Gastroesophageal sphincter (tissue), 3 donors: Measurements from ENCODE around the gene LRP1B.

Source experiments
- CTCF ChIP-seq, 4 experiments: fragments of 200-600 bp in 2 of 4; fragments of 450-650 bp in 2 of 4; sonication (generic) in 1 of 4; IDR thresholded peaks; one replicate each; pipeline ENCODE4 v1.5.1; 2017 to 2019; ENCODE audit warnings: antibody characterized with exemption in 4 of 4, mild to moderate bottlenecking in 2 of 4, moderate library complexity in 2 of 4
- POLR2AphosphoS5 ChIP-seq: sonication (generic); formaldehyde crosslinking; IDR thresholded peaks from one replicate; pipeline ENCODE4 v1.6.1; 2017; ENCODE audit warnings: antibody characterized with exemption

- TF ChIP-seq CTCF (IDR thresholded peaks at IDR 0.05) (no peak), POLR2AphosphoS5 (no peak)
Measured at GRCh38 chr2:140465301-140465700, 1665.5 kb downstream of the LRP1B start.
